ENCODE results near the gene IL12B.
"Not testable (repeated sequence)": the region's sequence is repeated elsewhere in the genome, so short reads cannot be mapped to it uniquely, and the experiment has no call there.

IL12B gene

GRCh38 chr5:159330131-159330800 is at the start of gene IL12B:
Gene IL12B (minus strand): TSS chr5:159330487. CDS start chr5:159326782, 3,705 bp downstream.
- no peak for TF ChIP-seq CTCF (IDR thresholded peaks at IDR 0.05; ENCODE audit: low read depth, low read length, missing control alignments)
- no peak for DNase-seq (ENCODE audit: extremely low read depth, low read depth)
- H3K4me3 ChIP-seq (replicated peaks; ENCODE audit: low read depth, low read length), result peak within 1 kb of the TSS; percentile 39

- TF ChIP-seq CTCF (IDR thresholded peaks at IDR 0.05; ENCODE audit: low read depth, low read length, missing control alignments), result no peak
- no peak for DNase-seq (ENCODE audit: extremely low read depth, low read depth)
- H3K4me3 ChIP-seq (replicated peaks; ENCODE audit: low read depth, low read length), result no peak overlapping the region
These were observed 47.4 kb upstream of the IL12B start for GRCh38 chr5:159377653-159378052.

- not testable (repeated sequence) for H3K4me3 ChIP-seq (replicated peaks; ENCODE audit: low read depth, low read length); DNase-seq (ENCODE audit: extremely low read depth, low read depth)
These were observed 37.6 kb upstream of the IL12B start for GRCh38 chr5:159367866-159368265.

- not testable (repeated sequence) for DNase-seq (ENCODE audit: extremely low read depth, low read depth); H3K4me3 ChIP-seq (replicated peaks; ENCODE audit: low read depth, low read length)
These were observed 36.5 kb upstream of the IL12B start for GRCh38 chr5:159366776-159367175.

GRCh38 chr5:159362220-159362619 is 31.9 kb upstream of the IL12B start:
- no peak for DNase-seq (ENCODE audit: extremely low read depth, low read depth)

GRCh38 chr5:159359871-159360270 is 29.6 kb upstream of the IL12B start:
- not testable (repeated sequence) for DNase-seq (ENCODE audit: extremely low read depth, low read depth); H3K4me3 ChIP-seq (replicated peaks; ENCODE audit: low read depth, low read length)

More at GRCh38 chr5:159362220-159362619, 31.9 kb upstream of the IL12B start:
- no peak for TF ChIP-seq CTCF (IDR thresholded peaks at IDR 0.05; ENCODE audit: low read depth, low read length, missing control alignments)
- H3K4me3 ChIP-seq (replicated peaks; ENCODE audit: low read depth, low read length), result no peak overlapping the region

GRCh38 chr5:159359408-159359807 is 29.1 kb upstream of the IL12B start:
- DNase-seq (ENCODE audit: extremely low read depth, low read depth), result no peak
- TF ChIP-seq CTCF (IDR thresholded peaks at IDR 0.05; ENCODE audit: low read depth, low read length, missing control alignments), result no peak
- H3K4me3 ChIP-seq (replicated peaks; ENCODE audit: low read depth, low read length), result no peak overlapping the region

GRCh38 chr5:159353661-159354252 is 23.5 kb upstream of the IL12B start:
- no peak overlapping the region for H3K4me3 ChIP-seq (replicated peaks; ENCODE audit: low read depth, low read length)
- no peak for TF ChIP-seq CTCF (IDR thresholded peaks at IDR 0.05; ENCODE audit: low read depth, low read length, missing control alignments)
- DNase-seq (ENCODE audit: extremely low read depth, low read depth), result no peak

- not testable (repeated sequence) for DNase-seq (ENCODE audit: extremely low read depth, low read depth)
These were observed 20.4 kb upstream of the IL12B start for GRCh38 chr5:159350644-159351043.

GRCh38 chr5:159350216-159350615 is 19.9 kb upstream of the IL12B start:
- not testable (repeated sequence) for H3K4me3 ChIP-seq (replicated peaks; ENCODE audit: low read depth, low read length); DNase-seq (ENCODE audit: extremely low read depth, low read depth)

More at GRCh38 chr5:159350644-159351043, 20.4 kb upstream of the IL12B start:
- H3K4me3 ChIP-seq (replicated peaks; ENCODE audit: low read depth, low read length), result not testable (repeated sequence)
